Pancreas (tissue), 10 donors: ENCODE results near the gene LBHD2. TPM values are rescaled to one million over a fixed set of nuclear protein-coding genes. Genes with fewer than 3 reads are reported as not detected.

Source experiments
- ATAC-seq, 4 donors: fragments of 200-7000 bp; cut with Tn5 transposase; one replicate each; pipeline versions ENCODE4 v1.8.0 to v1.9.1; 2020; ENCODE audit warnings: mild to moderate bottlenecking in 4 of 4, moderate library complexity in 4 of 4
- DNase-seq, 6 donors: peaks; one replicate each; pipeline ENCODE4 v3.0.0-alpha.2; 2020
- FAIRE-seq: peaks from 2 replicates; lab custom pipeline; 2012; peaks lifted over from hg19 to GRCh38; lab: Jason Lieb, UNC
- H3K27ac ChIP-seq, 4 donors: fragments of 200-600 bp; sonication (generic); 1 replicate in 3 of 4; 2 replicates in 1 of 4; pipeline versions ENCODE4 v1.5.0 to v1.8.0; 2020
- H3K27me3 ChIP-seq, 4 donors: fragments of 200-600 bp; one replicate each; pipeline ENCODE4 v1.8.0; 2021
- H3K36me3 ChIP-seq, 3 donors: fragments of 200-600 bp; sonication (generic) in 1 of 3; one replicate each; pipeline versions ENCODE4 v1.5.0 to v1.8.0; 2020 to 2021
- H3K4me1 ChIP-seq, 3 donors: fragments of 200-600 bp; one replicate each; pipeline ENCODE4 v1.8.0; 2021
- H3K4me3 ChIP-seq, 4 donors: fragments of 200-600 bp; sonication (generic) in 2 of 4; one replicate each; pipeline versions ENCODE4 v1.5.0 to v1.8.0; 2020 to 2021
- H3K9me3 ChIP-seq, 4 donors: fragments of 200-600 bp; one replicate each; pipeline ENCODE4 v1.8.0; 2021
- WGBS, 2 donors: extraction: QIAGEN DNeasy Blood & Tissue Kit; methylation state at CpG; one replicate each; pipeline ENCODE4 v1.1.7; 2013; 5-methylcytosine and 5-hydroxymethylcytosine counted together
- intact Hi-C, 3 donors: fragments of 100-400 bp; cut with DNase I; formaldehyde crosslinking; loops; one replicate each; pipeline versions ENCODE4 v1.11.1 to v1.14.2; 2022
- polyA plus RNA-seq, 2 donors: library from polyadenylated mRNA; stranded (reverse); fragments of 200-250 nt; gene quantifications; one replicate each; pipeline ENCODE4 v1.2.3, GENCODE V29; 2013
- total RNA-seq, 6 donors: library from RNA; stranded (reverse); fragmentation: NEBNext Ultra II Directional in 4 of 6; extraction: Animal tissue kit (Norgen Biotek cat#: 25700) in 4 of 6; gene quantifications; one replicate each; pipeline versions ENCODE4 v1.2.1 to v1.2.4, GENCODE V29; 2021 to 2023
- TF ChIP-seq, protein P1 (sequence below), 4 donors: fragments of 200-600 bp; sonication (generic) in 3 of 4; IDR thresholded peaks; one replicate each; pipeline versions ENCODE4 v1.5.0 to v1.8.0; 2021; ENCODE audit warnings: antibody characterized with exemption in 4 of 4
- donor health status: healthy with polysubstance abuse.
- donor health status: DM: no; HTN: no; CAD: no; lungs with moderate emphysema.
- donor health status: DM: no; HTN: no; CAD: no.
- donor health status: control.
- donor health status: control.
- donor health status: Bipolar disorder and iron deficiency.
- donor health status: DM: yes; HTN: yes; CAD: no.
- donor health status: DM: no; HTN: no; CAD: no.
- donor health status: DM: no; HTN: no; CAD: no.
- donor health status: DM: yes; HTN: yes; CAD: no.

Gene LBHD2
- total and polyA plus RNA-seq, 8 donors: not detected

DNA sequence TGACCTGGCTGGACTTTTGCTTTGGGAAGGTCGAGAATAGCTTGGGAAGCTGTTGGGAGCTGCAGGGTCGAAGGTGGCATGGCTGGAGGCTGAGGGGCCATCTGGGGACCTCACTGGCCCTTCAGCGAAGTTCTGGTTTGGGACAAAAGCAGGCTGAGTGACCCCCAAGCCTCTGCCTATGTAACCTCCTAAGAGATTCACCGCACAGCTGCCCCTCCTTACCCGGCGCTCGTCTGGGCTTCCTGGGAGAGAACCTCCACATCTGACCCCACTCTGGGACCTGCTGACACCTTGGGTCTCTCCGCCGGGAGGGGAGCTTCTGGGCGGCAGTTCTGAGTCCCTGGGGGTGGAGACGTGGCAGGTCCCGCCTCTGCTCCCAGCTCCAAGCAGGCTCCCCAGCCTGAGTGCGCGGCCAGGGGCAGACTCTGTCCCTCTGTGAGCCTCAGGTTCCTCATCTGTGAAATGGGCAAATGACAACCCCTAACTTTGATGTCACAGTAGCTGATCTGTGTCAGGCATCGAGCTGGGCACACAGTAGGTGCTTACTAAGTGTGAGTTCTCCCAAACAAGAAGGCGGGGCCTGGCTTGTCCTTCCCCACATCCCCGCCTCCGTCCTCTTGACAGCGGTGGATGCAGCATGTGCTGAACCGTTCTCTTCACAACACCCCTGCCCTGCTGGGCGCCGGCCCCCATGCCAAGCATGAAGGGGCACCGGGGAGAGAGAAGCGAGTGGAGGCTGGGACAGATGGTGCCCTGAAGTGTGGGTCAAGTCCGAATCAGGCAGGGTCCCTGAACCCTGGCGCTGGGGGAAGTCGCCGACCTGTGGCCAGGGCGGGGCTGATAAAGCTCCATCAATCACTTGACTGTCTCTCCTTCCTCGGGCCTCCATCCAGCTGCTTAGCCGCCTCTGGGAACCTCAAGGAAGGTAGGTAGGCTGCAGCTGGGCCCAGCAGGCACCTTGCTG lies 14.3 kb downstream of the LBHD2 start:
- Histone ChIP-seq H3K36me3 (no peaks in the 10 kb centered on the region), H3K9me3 (no peaks in the 10 kb centered on the region), H3K27ac (no peak overlapping the region), H3K4me1 (peaks cover 12 to 13% (median 12%) of the 10 kb centered on the region in 3 donors), H3K4me3 (no peak overlapping the region), H3K27me3 (no peaks in the 10 kb centered on the region)
- ATAC-seq (peak in 1 of 4 donors; percentile 4), FAIRE-seq (no peak), DNase-seq (peak in 3 of 6 donors; percentile 28 to 57 (median 52))
- intact Hi-C loops: no loop called here
- TF ChIP-seq, protein P1, sequence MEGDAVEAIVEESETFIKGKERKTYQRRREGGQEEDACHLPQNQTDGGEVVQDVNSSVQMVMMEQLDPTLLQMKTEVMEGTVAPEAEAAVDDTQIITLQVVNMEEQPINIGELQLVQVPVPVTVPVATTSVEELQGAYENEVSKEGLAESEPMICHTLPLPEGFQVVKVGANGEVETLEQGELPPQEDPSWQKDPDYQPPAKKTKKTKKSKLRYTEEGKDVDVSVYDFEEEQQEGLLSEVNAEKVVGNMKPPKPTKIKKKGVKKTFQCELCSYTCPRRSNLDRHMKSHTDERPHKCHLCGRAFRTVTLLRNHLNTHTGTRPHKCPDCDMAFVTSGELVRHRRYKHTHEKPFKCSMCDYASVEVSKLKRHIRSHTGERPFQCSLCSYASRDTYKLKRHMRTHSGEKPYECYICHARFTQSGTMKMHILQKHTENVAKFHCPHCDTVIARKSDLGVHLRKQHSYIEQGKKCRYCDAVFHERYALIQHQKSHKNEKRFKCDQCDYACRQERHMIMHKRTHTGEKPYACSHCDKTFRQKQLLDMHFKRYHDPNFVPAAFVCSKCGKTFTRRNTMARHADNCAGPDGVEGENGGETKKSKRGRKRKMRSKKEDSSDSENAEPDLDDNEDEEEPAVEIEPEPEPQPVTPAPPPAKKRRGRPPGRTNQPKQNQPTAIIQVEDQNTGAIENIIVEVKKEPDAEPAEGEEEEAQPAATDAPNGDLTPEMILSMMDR (IDR thresholded peaks at IDR 0.05): no peak
- WGBS, 2 donors: 70 to 77% methylated on average over 31 of the region's 31 CpGs

DNA sequence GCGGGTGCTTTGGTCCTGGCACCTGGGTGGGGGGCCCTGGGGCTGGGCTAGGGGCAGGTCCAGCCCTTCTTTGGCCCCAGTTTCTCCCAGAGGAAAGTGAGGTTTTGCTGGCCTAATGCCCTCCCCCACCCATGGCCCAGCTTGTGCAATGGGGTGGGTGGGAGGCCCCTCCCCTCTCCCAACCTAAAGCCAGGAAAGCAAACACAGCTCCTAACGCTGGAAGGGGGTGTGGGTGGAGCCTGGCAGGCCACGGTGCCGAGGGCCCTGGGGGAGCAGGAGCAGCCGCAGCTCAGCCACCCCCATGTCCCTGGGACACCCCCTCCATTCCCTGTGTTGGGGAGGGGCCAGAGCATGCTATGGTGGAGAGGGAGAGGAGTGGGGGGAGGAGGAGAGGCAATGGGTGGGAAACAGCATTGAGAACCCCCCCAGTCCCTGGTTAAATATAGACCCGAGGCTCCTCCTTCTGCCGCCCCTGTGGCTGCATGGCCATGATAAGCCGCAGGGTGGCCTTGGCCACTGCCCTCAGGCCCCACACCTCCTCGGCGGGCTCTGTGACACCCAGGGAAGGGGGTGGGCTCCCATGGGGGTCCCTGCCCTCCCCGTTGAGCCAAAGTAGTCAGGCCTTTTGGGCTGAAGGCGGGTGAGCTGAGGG lies 15.2 kb downstream of the LBHD2 start:
- WGBS, 2 donors: 21 to 26% methylated on average over 10 to 12 of the region's 12 CpGs
- peaks cover 12 to 15% (median 13%) of the 10 kb centered on the region in 3 donors for H3K4me1 ChIP-seq
- intact Hi-C loops: no loop called here
- no peaks in the 10 kb centered on the region for H3K9me3 ChIP-seq
- H3K4me3 ChIP-seq: no peak overlapping the region
- ATAC-seq (peak; percentile 23 to 78 (median 38)), DNase-seq (peak in 4 of 6 donors; percentile 53 to 69 (median 62)), FAIRE-seq (no peak)
- TF ChIP-seq, protein P1 (IDR thresholded peaks at IDR 0.05): no peak
- no peaks in the 10 kb centered on the region for H3K27me3 ChIP-seq
- H3K27ac ChIP-seq: peak overlapping the region in 1 of 4 donors; percentile 27
- H3K36me3 ChIP-seq: no peaks in the 10 kb centered on the region

DNA sequence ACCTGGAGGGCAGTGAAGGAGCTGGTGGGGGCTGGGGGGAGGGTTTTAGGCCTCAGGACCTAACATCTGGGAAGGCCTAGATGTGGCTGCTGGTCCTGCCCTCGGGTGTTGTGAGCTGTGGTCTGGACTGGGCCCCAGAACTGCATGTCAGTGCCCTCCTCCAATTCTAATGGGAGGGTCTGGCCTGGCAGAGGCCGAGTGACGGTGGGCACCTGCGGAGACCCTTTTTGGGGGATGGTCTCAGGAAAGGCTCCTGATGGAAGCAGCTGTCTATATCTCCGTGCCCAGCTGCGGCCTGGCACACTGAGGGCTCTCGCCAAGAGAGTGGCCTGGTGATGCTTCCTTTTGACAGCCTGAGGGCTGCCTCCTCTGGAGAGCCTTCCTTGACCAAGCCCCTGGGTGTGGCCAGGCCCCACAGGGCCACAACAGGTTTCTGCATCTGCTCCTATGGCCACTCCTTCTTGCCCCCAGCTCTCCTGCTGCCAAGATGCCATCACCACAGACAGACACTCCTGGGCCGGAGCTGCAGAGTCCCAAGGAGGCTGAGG lies 15.8 kb downstream of the LBHD2 start:
- FAIRE-seq (no peak), DNase-seq (peak in 3 of 6 donors; percentile 12 to 49 (median 49)), ATAC-seq (no peak)
- no peak overlapping the region for H3K4me3 ChIP-seq
- WGBS, 2 donors: 81 to 83% methylated on average over 8 of the region's 8 CpGs
- TF ChIP-seq, protein P1 (IDR thresholded peaks at IDR 0.05): no peak
- no peaks in the 10 kb centered on the region for H3K9me3 ChIP-seq
- H3K27ac ChIP-seq: peak overlapping the region in 1 of 4 donors; percentile 27
- no peaks in the 10 kb centered on the region for H3K36me3 ChIP-seq
- intact Hi-C loops: loop anchor here in 2 of 3 donors (10.0 kb wide), 2 partner anchors 85 to 195 kb away; no protein-coding TSS in a partner anchor
- H3K27me3 ChIP-seq: no peaks in the 10 kb centered on the region
- H3K4me1 ChIP-seq: peaks cover 12 to 16% (median 15%) of the 10 kb centered on the region in 3 donors

DNA sequence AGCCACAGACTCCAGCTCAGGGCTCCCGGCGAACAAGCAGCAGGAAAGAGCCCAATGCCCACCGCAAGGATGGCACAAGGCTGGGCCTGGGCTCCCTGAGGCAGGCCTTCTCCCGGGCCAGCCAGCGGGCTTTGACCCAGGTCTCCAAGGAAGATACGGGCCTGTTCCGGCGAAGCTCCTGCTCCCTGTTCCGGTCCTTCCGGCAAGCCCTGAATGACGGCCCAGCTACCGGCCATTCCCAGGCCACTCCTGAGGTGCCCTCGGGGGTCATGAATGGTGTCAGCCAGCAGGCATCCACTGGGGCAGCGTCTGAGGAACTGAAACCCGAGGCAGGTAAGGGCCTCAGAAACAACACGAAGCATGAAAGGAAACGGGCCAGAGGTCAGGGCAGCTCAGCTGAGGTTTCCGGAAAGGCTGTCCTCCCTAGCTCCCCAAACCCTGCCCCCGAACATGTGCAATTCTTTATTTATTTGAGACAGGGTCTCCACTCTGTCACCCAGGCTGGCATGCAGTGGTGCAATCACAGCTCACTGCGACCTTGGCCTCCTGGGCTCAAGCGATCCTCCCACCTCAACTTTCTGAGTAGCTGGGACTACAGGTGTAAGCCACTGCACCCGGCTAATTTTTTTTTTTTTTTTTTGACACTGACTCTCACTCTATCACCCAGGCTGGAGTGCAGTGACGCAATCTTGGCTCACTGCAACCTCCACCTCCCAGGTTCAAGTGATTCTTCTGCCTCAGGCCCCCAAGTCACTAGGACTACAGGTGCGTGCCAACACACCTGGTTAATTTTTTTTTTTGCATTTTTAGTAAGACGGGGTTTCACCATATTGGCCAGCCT lies 16.5 kb downstream of the LBHD2 start:
- H3K9me3 ChIP-seq: no peaks in the 10 kb centered on the region
- no peaks in the 10 kb centered on the region for H3K36me3 ChIP-seq
- peak overlapping the region in 1 of 4 donors; percentile 27 for H3K27ac ChIP-seq
- 79% methylated on average over 24 to 25 of the region's 25 CpGs for WGBS, 2 donors
- H3K4me3 ChIP-seq: no peak overlapping the region
- TF ChIP-seq, protein P1 (IDR thresholded peaks at IDR 0.05): no peak
- intact Hi-C loops: loop anchor here in 2 of 3 donors (10.0 kb wide), 2 partner anchors 84 to 194 kb away; no protein-coding TSS in a partner anchor
- ATAC-seq: no peak
- no peak for FAIRE-seq
- H3K4me1 ChIP-seq: peaks cover 12 to 16% (median 15%) of the 10 kb centered on the region in 3 donors
- peak in 3 of 6 donors; percentile 22 to 65 (median 52) for DNase-seq
- H3K27me3 ChIP-seq: no peaks in the 10 kb centered on the region
